CD4-positive, alpha-beta T cell treated with Interleukin-17A for 1 hour (primary cell): ENCODE results near the gene EPB41L4A.
A peak's percentile ranks its signal among the peaks of the same experiment; 100 is the strongest.

Experiments used
- DNase-seq: peaks from one replicate; pipeline ENCODE4 v3.0.0-alpha.2; 2020

The EPB41L4A gene

GRCh38 chr5:112200131-112200530, 218.9 kb downstream of the EPB41L4A start:
- DNase-seq = no peak

GRCh38 chr5:112196584-112196983, 222.5 kb downstream of the EPB41L4A start:
- DNase-seq = no peak

GRCh38 chr5:112195924-112196323, 223.2 kb downstream of the EPB41L4A start:
- DNase-seq = no peak

- DNase-seq = no peak
Observed at GRCh38 chr5:112192866-112193265, 226.2 kb downstream of the EPB41L4A start.

GRCh38 chr5:112192072-112192471, 227.0 kb downstream of the EPB41L4A start:
- no peak for DNase-seq

- DNase-seq = no peak
Observed at GRCh38 chr5:112189391-112189790, 229.7 kb downstream of the EPB41L4A start.

- DNase-seq = peak; percentile 24
Observed at GRCh38 chr5:112186401-112186990, 232.6 kb downstream of the EPB41L4A start.

- no peak for DNase-seq
Observed at GRCh38 chr5:112183874-112184273, 235.2 kb downstream of the EPB41L4A start.

GRCh38 chr5:112183103-112183711, 235.9 kb downstream of the EPB41L4A start:
- DNase-seq = no peak

GRCh38 chr5:112179290-112179689, 239.8 kb downstream of the EPB41L4A start:
- DNase-seq = no peak

- DNase-seq = peak; percentile 62
Observed at GRCh38 chr5:112174959-112175594, 244.0 kb downstream of the EPB41L4A start.

- DNase-seq = no peak
Observed at GRCh38 chr5:112165897-112166737, 253.0 kb downstream of the EPB41L4A start.

GRCh38 chr5:112165399-112165798, 253.7 kb downstream of the EPB41L4A start:
- DNase-seq = no peak

- DNase-seq = no peak
Observed at GRCh38 chr5:112163435-112163834, 255.6 kb downstream of the EPB41L4A start.

- DNase-seq = no peak
Observed at GRCh38 chr5:112161392-112161748, 257.7 kb downstream of the EPB41L4A start.

- DNase-seq = peak; percentile 95
Observed at GRCh38 chr5:112160652-112161391, 258.3 kb downstream of the EPB41L4A start.

- DNase-seq = no peak
Observed at GRCh38 chr5:112159435-112159834, 259.6 kb downstream of the EPB41L4A start.

- no peak for DNase-seq
Observed at GRCh38 chr5:112156211-112156610, 262.9 kb downstream of the EPB41L4A start.

- no peak for DNase-seq
Observed at GRCh38 chr5:112154940-112155686, 264.0 kb downstream of the EPB41L4A start.

- no peak for DNase-seq
Observed at GRCh38 chr5:112149727-112150126, 269.4 kb downstream of the EPB41L4A start.

- peak; percentile 73 for DNase-seq
Observed at GRCh38 chr5:112146323-112147226, 272.5 kb downstream of the EPB41L4A start.
